Mesothelial cell of epicardium (in vitro differentiated cells): ENCODE results near the gene DDX51. TPM values are rescaled to one million over a fixed set of nuclear protein-coding genes. Genes with fewer than 3 reads are reported as not detected.
A peak's percentile ranks its signal among the peaks of the same experiment; 100 is the strongest.

Source experiments
- DNase-seq, 2 experiments: peaks; one replicate each; pipeline ENCODE4 v3.0.0; 2021; ENCODE audit warnings: low spot score in 2 of 2; ENCODE audit not compliant: unreplicated experiment in 2 of 2
- H3K27ac Mint-ChIP-seq: 2 replicates; pipeline ENCODE4 v1.8.0; 2021; ENCODE audit warnings: mixed read lengths
- H3K27me3 Mint-ChIP-seq: 2 replicates; pipeline ENCODE4 v1.8.0; 2021; ENCODE audit warnings: low read depth, mixed read lengths
- H3K36me3 Mint-ChIP-seq: 2 replicates; pipeline ENCODE4 v1.8.0; 2021; ENCODE audit warnings: mixed read lengths
- H3K4me1 Mint-ChIP-seq: 2 replicates; pipeline ENCODE4 v1.8.0; 2021; ENCODE audit warnings: mixed read lengths
- H3K4me3 Mint-ChIP-seq: 2 replicates; pipeline ENCODE4 v1.8.0; 2021; ENCODE audit warnings: mild to moderate bottlenecking, moderate library complexity, mixed read lengths
- H3K9me3 Mint-ChIP-seq: 2 replicates; pipeline ENCODE4 v1.8.0; 2021; ENCODE audit warnings: mixed read lengths
- total RNA-seq: library from RNA; stranded (reverse); gene quantifications from 3 replicates; pipeline ENCODE4 v1.2.1, GENCODE V29; 2021
- TF ChIP-seq, protein P1 (sequence below): fragments of 200-600 bp; sonication (generic); IDR thresholded peaks from one replicate; pipeline ENCODE4 v1.5.0; 2021; ENCODE audit warnings: antibody characterized with exemption; ENCODE audit not compliant: unreplicated experiment

The DDX51 gene
- total RNA-seq, 1 donor from 2014 or later, result 32.5 TPM

DNA sequence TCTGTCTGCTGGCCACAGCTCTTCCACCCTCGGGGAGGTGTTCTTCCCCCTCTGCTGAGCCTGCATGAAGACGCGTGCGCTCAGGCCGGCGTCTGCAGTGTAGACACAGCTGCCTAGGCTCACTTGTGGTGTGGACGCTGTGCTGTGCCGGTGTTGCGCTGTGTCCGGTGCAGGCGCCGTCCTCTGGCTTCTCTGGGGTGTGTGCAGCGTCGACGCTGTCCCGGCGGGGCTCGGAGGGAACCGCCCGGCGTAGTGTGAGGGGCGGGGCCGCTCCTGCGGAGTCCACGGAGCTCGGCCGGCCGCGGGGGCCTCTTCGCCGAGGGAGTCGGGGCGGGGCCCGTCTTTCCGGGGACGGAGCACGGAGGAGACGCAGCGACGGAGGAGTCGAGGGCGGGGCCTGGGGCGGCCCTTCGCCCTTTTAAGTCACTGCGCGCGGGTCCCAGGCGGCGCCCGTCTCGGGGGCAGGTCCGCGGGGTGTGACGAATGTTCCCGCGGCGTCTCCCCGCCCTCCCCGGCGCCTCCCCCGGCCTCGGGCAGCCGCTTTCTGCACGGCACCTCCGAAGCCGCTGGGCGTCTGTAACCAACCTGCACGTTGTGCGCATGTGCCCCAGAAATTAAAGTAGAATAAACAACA lies 45.4 kb upstream of the DDX51 start:
- peak; percentile 66 to 81 for DNase-seq
- TF ChIP-seq, protein P1, sequence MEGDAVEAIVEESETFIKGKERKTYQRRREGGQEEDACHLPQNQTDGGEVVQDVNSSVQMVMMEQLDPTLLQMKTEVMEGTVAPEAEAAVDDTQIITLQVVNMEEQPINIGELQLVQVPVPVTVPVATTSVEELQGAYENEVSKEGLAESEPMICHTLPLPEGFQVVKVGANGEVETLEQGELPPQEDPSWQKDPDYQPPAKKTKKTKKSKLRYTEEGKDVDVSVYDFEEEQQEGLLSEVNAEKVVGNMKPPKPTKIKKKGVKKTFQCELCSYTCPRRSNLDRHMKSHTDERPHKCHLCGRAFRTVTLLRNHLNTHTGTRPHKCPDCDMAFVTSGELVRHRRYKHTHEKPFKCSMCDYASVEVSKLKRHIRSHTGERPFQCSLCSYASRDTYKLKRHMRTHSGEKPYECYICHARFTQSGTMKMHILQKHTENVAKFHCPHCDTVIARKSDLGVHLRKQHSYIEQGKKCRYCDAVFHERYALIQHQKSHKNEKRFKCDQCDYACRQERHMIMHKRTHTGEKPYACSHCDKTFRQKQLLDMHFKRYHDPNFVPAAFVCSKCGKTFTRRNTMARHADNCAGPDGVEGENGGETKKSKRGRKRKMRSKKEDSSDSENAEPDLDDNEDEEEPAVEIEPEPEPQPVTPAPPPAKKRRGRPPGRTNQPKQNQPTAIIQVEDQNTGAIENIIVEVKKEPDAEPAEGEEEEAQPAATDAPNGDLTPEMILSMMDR, result no peak
- Mint-ChIP-seq H3K36me3 (peaks cover 3% of the 10 kb centered on the region), H3K27me3 (peaks cover 86% of the 10 kb centered on the region), H3K4me3 (peak overlapping the region; percentile 68), H3K4me1 (peaks cover 8% of the 10 kb centered on the region), H3K27ac (peak overlapping the region; percentile 69), H3K9me3 (peaks cover 9% of the 10 kb centered on the region)

DNA sequence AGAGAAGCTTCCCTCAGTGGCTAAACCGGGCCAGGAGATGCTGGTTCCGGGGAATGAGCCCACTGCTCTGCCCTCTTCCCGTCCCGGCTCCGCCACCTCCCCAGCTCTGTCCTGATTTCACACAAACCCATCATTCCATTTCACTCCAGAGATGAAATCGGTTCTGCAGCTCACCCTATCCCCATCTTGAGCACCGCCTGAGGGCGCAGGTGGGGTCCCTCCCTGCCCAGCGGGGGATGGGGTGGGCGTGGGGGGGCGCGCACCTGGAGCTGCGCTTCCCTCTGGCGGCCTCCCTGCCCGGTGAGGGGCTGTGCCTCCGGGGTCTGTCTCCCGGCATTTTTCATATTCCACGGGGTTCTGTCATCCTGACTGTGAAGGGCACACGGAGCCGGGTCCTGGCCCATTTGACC lies 44.8 kb upstream of the DDX51 start:
- Mint-ChIP-seq H3K27ac (no peak overlapping the region), H3K4me1 (peaks cover 8% of the 10 kb centered on the region), H3K36me3 (peaks cover 3% of the 10 kb centered on the region), H3K27me3 (peaks cover 86% of the 10 kb centered on the region), H3K9me3 (peaks cover 4% of the 10 kb centered on the region), H3K4me3 (peak overlapping the region; percentile 68)
- no peak for DNase-seq
- TF ChIP-seq, protein P1, result no peak

DNA sequence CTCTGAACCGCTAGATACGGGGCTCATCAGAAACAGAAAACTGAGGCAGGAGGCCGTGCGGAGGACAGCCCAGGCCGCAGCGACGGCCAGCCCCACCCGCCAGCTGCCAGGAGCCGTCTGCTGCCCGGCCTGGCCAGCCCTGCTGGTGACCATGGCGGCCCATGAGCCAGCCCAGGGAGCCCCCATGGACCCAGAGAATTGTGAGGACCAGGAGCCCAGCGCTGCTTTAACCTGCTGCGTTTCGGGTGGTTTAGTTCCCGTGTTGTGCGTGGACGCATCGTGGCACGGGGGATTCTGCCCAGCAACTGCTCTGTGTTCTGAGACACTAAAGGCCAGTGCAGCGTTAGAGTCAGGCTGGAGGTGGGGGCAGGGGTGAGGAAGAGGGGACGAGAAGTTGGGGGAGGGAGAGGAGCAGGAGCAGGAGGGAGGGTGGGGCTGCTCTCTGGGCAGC lies 44.4 kb upstream of the DDX51 start:
- Mint-ChIP-seq H3K27me3 (peaks cover 85% of the 10 kb centered on the region), H3K36me3 (peaks cover 2% of the 10 kb centered on the region)

DNA sequence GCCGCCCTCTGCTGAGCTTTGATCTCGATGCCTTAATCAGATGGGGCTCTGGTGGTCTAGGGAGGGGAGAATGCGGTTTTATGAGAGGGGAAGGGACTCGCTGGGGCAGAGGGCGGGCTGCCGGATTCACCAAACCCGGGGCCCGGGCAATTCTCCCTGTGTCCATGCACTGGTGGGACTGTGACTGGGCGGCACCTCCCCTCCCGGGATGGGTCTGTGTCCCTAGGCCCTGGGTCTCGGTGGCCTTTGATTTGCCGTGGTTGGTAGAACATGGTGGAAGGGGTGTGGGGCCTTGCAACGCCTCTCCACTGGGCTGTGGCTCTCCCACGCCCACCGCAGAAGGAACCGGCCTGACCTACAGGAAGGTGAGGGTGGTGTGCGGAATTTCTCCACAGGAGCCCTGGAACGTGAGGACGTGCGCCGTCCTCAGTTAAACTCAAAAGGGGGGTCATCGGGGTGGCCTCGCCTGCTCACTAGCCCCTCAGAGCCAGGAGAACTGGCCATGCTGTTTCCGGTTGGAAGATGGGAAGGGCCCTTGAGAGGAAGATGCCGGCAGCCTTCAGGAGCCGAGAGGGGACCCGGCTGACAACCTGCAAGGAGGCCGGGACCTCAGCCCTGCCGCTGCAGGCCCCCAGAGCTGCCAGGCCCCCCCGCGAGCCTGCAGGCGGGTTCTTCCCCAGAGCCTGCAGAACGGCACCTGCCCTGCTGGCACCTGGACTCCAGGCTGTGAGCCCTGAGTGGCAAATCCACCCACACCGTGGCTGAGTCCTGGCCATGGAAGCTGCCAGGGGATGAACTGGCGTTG lies 43.7 kb upstream of the DDX51 start:
- no peak overlapping the region for H3K27ac Mint-ChIP-seq
- TF ChIP-seq, protein P1, result no peak
- H3K9me3 Mint-ChIP-seq, result no peaks in the 10 kb centered on the region
- no peaks in the 10 kb centered on the region for H3K36me3 Mint-ChIP-seq
- peaks cover 8% of the 10 kb centered on the region for H3K4me1 Mint-ChIP-seq
- peaks cover 86% of the 10 kb centered on the region for H3K27me3 Mint-ChIP-seq
- DNase-seq, result no peak
- peak overlapping the region; percentile 31 for H3K4me3 Mint-ChIP-seq

More for the DNA sequence above, 44.4 kb upstream of the DDX51 start:
- Mint-ChIP-seq H3K4me3 (peak overlapping the region; percentile 17), H3K27ac (no peak overlapping the region), H3K4me1 (peaks cover 8% of the 10 kb centered on the region), H3K9me3 (peaks cover 2% of the 10 kb centered on the region)
- TF ChIP-seq, protein P1, result no peak
- no peak for DNase-seq

DNA sequence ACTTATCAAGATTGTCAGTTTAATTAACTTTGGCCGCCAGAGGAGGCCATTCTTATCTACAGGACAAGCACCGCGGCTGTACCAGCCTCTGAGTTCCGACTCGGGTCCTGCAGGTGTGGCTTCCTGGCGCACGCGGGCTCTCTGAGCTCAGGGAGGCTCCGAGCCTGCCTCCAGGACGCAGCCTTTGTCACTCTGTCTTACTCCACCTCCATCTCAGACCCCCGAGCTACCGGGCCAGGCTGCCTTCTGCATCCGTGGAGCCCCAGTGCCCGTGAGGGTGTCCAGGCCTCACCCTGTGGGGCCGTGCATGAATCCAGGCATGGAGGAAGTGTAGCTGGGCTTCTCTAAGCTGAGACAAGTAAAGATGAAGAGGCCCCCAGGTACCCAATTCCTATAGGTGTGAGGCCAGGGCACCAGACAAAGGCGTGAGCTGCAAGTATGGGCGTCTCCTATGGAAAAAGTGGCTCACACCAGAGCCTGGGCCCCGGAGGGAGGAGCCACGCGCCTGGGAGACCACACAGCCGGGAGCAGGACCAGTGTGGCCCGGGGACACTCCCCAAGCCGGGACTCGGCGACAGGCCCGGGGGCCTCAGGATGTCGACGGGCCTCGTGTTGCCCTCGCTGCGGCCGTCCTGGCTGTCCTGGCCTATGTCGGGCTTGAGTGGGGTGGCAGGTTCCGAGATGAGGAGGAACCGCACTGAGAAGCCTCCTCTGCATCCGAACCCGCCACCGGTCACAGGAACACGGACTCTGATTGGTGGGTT lies 42.9 kb upstream of the DDX51 start:
- Mint-ChIP-seq H3K27ac (no peak overlapping the region), H3K36me3 (no peaks in the 10 kb centered on the region), H3K27me3 (peaks cover 90% of the 10 kb centered on the region), H3K4me3 (peak overlapping the region; percentile 13), H3K4me1 (peaks cover 8% of the 10 kb centered on the region), H3K9me3 (no peaks in the 10 kb centered on the region)
- TF ChIP-seq, protein P1, result no peak
- DNase-seq, result no peak
